Measurements from ENCODE around the gene SFMBT2.
"Not testable (repeated sequence)": the region's sequence is repeated elsewhere in the genome, so short reads cannot be mapped to it uniquely, and the experiment has no call there.

The SFMBT2 gene

DNA sequence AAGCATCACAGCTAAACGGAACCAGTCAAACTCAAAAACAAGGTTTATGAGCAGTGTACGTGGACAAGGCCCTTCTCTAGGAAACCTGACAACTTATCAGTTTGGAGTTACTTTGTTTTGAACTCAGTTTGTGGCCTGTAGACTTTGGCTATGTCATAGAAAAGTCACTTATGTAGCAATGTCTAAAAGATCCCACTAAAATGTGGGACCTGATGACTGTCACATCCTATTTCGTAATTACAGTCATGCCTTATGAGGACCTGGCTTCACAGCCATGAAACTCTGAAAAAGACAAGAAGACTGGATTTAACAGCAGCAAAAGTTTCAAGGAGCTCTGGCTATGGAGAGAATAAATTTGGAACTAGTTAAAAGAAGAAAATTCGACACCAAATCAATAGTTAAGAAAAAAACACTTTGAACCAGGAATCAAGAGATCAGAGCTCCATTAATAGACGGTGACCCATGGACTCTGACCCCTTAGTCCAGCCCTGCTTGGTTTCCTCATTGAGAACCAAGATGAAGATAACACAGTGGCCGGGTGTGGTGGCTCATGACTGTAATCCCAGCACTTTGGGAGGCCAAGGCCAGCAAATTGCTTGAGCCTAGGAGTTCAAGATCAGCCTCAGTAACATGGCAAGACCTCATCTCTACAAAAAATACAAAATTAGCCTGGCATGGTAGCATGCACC is 204.3 kb downstream of the SFMBT2 start:
- DNase-seq, result no peak

DNA sequence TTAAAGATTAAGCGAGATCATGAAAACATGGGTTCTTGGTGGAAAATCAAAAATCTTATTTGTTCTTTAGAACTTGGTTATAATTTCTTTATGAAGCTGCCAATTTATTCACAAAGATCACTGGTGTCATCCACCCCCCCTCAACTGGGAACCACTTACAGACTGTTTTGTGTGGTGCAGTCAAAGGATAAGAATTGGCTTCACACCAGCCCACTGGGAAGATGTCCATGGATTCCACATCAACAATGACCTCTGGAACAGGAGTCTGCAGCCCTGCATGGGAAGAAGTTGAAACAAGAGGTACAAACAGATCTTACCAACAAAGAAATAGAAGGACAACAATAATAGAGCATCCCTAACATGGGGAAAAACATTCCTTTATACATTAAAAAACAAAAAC is 205.2 kb downstream of the SFMBT2 start:
- no peak for DNase-seq

DNA sequence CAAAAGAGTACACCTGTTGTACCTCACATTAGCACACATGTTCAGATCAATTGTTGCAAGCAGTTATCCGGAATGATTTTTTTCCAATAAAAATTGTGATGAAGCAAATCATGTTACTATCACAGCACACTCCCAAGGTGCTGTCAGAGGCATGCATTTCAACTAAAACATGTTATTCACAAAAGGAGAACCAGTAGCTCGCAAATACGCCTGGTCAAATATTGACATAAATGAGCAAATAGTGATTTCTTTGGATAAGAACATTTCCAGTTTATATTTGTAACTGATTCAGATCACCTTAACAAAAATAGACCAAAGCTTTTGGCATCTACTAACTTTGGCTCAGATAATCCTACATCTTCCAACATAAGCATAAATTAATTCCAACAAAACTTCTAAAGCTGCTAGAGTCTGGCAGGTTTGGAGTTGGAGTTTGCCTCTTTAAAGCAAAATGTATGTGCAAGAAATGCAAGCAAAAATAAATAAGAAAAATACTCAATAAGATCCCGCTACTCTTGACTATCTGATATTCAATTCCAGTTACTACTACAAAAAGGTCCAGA is 208.0 kb downstream of the SFMBT2 start:
- no peak for DNase-seq

DNA sequence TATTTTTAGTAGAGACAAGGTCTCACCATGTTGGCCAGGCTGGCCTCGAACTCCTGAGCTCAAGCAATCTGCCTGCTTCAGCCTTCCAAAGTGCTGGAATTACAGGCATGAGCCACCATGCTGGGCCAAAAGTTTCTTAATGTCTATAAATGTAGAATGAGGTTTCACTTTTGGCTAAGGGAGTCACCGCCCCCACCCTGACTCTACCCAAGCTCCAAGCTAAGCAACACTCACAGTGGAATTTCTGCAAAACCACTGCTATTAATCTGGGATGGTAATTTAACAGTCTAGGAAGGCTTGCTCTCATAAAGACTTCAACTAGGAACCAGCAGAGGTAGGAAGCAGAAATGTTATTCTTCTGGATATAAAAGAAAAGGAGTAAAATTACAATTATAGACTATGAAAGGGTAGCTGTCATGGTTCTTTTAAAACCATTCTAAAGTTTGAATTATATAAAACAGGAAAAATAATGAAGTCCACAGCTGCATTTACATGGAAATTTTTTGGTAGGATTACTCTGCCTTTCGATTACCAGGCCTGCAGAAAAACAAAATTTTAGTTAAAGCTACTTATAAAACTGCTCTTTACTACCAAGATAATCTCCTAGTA is 211.6 kb downstream of the SFMBT2 start:
- no peak for DNase-seq

DNA sequence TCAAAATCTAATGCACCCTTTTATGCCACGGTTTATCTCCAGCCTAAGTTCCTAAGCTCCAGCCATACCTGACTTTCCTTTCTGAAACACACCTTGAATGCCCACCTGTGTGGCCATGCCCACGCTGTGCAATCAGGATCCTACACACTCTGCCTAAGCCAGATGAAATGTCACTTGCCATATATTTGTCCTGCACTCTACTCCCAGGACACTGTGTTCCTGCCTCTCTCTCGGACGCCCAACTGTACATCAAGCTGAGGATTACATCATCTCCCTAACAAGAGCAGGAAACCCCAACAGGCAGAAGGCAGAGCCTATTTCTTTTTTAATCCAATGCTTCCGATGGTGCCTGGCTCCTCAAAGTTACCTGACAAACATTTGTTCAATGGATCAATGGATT is 214.6 kb downstream of the SFMBT2 start:
- no peak for DNase-seq

DNA sequence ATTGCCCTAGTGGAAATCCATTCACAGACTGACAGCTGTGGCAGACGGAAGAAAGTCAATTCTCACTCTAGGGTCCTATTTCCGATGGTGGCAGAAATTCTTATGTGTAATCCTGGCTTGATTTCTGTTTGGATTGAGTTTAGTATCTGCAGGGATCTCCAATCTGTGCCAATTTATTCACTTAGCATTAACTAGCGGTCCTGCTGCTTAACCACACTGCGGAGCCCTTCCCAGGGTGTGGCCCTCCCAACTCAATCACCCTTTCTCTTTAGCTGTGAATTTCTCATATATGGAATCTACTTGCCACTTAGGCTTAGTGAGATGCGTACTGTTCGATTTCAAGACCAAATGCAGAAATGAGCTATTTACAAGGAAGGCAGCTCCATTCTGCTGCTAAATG is 215.7 kb downstream of the SFMBT2 start:
- DNase-seq, result no peak

DNA sequence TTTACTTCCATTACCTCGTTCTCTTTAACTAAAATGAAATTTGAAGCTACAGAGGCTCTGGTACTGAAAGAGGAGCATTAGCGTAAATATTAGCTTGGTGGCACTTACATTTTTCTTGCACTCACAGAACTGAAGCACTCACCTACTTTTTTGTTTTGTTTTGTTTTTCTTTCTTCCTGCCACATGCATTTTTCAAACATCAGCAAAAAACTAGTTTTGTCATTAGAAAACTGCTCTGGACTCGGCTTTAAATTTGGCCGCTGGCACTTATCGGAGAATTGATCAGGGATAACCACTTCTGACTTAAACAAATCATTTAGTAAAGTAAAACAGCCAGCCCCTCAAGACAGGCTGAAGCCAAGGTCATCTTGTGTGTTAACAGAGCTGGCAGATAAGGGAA is 216.3 kb downstream of the SFMBT2 start:
- DNase-seq, result no peak

DNA sequence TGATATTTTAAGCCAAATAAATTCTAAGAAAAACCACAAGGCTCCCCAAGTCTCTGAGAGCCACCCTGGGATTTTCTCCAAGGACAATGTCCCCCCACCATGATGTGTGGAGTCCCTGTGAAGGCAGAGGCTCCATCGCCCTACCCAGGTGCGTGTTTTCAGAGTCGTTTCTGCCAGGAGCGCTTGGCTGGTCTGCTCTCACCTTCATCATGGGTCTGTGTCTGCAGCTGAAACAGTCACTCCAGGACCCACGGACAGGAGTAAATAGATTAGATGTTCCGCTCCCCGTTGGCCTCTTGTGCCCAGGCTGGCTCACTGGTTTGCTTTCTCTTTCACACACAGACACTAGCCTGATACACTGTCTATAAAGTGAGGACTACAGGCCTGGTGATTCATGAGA is 217.5 kb downstream of the SFMBT2 start:
- DNase-seq, result no peak

DNA sequence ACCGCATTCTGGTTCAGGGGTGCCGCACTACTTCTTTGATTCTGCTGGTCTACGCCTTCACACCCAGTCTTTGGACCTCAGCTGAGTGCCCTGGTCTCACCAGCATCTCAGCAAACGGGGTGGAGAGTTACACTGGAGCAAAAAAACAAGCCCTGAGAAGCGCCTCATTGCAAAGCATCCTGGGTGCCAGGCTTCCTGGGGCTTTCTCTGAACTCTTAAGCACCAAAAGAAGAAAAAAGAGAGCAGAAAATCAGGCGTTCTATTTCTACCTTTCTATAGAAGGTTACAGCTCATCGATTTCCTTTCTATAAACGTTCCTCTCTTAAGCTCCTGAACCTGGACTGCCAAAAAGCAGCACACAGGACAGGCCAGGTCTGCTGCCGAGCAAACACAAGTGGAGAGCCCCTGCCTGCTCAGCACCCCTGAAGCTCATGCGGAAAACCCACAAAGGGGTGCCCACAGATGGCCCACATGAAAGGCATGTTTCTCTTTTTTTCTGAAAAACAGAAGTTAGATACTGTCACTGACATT is 217.9 kb downstream of the SFMBT2 start:
- DNase-seq, result no peak

DNA sequence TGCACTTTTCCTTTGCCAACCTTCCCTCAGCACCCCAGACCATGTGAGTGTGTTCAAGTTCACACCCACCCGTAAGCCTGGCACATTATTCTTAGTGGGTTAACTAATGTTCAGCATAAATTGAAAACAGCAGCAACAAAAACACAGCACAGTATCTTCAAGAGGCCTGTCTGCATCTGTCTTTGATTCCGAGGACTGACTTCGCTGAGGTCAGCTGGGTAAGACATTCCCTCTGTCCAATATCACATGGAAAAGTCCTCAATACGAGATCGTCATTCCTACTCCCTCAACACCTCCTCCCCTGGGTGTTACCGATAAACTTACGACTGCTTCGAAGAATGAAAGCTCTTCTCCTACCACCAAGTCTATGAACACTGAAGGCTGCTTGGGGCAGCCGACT is 218.8 kb downstream of the SFMBT2 start:
- no peak for DNase-seq

DNA sequence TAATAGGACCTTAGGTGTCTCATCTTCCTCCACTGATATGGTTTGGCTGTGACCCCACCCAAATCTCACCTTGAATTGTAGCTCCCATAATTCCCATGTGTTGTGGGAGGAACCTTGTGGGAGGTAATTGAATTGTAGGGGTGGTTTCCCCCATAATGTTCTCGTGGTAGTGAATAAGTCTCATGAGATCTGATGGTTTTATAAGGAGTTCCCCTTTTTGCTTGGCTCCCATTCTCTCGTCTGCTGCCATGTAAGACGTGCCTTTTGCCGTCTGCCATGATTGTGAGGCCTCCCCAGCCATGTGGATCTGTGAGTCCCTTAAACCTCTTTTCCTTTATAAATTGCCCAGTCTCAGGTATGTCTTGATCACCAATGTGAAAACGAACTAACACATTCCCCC is 220.1 kb downstream of the SFMBT2 start:
- DNase-seq, result not testable (repeated sequence)

DNA sequence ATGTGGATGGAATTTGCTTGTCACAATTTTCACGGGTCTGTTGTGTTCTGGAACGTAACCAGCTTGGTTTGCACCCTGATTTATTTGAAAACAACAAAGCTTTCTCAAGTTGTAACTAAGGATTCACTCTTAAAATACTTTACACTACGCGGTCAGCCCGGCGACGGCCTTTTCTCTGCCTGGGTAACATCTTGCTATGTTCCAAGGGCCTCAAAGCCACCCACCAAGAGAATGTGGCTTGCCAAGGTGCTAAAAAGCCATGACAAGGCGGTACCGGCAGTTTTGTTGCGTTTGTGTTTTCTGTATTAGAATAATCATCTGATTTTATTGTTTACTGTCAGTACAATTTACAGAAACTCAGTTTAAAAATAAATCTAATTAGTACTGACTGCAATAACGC is 220.9 kb downstream of the SFMBT2 start:
- DNase-seq, result no peak

DNA sequence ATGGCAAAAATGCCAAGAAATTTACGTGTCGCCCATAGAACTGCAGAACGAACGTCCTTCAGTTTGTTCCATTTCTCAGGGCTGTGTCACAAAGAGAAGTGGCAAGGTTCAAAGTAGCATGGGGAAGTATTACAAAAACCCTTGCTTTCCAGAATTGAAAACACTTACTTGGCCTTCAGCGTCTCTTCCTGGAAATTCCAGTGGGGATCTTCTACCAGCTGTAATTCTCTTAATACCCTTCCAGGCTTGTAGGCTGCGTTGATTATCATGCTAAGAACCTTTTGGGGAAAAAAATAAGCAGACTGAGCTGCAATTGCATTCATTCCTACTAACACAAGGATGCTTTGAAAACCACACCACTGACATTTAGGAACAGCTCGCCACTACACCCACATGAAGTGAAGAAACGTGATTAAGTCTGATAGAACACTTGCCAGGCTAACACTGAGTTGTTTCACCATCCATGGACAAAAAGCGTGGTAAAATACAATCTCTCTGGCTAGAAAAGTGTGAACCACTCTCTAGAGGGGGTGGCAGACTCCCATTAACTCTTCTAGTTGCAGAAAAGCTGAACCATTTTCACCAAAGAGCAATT is 222.3 kb downstream of the SFMBT2 start:
- DNase-seq, result no peak

DNA sequence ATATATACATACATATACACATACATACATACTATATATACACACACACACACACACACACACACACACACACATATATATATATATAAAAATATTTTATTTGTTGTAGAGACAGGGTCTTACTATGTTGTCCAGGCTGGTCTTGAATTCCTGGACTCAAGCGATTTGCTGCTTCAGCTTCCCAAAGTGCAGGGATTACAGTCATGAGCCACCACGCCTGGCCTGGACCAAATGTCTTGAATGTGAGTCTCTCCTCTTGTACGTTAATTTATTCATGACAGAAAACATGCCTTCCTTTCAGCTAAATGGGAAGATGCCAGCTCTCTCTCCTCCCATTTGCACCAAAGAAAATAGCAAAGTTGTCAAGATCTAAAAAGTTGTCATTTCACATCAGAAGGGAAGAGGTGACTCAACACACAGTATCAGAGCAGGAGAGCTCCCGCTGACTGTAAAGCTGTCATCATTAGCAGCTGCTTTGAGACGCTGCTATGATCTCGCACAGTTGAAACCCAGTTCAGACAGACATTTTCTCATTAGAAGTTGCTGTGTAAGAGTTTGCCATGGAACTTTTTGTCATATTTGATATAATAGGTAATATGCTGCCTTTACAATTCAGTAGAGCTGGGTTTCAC is 224.3 kb downstream of the SFMBT2 start:
- DNase-seq, result no peak

DNA sequence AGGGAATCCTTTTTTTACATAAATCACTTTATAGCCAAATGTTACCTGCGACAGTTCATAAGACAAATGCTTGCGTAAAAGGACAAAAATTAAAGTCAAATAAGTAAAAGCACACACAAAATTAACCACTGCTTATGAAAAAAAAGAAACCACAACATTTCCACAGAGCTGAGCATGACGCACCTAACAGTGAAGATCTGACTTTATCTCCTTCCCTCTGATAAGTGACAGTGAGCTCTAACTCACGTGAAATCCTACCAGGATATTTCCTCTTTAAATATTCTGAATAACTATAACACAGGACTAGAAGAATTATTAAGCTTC is 225.5 kb downstream of the SFMBT2 start:
- DNase-seq, result no peak

DNA sequence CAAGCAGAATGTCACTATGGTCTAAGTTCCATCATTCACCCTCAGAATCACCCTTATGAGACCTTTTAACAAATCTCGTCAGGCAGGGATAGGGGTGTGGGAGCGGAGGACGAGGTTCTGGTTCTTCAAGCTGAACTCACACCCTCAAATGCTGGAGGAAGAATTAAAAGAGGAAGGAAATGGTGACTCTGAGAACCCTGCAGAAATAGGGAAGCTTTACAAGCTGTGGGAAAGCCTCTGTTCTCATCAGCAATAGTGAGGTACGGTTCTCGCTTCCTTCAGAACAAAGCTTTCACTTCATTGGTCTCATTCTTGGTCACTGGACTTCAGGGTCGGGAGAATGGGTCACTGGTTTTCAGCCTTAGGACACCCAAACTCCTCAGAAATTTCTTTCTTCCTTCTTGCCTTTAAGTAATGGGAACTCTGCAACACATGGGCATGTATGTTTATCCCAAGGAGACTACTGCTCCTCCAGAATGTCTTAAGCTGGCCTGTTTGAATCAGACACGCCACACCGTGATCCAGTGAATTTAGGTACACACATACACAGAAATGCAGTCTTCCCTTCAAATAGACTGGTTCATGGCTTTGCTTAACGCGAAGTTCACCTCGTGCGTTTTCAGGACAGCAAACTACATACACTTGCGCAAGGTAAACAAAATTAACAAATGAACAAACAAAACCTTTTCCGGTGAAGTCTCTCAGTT is 226.0 kb downstream of the SFMBT2 start:
- DNase-seq, result no peak

DNA sequence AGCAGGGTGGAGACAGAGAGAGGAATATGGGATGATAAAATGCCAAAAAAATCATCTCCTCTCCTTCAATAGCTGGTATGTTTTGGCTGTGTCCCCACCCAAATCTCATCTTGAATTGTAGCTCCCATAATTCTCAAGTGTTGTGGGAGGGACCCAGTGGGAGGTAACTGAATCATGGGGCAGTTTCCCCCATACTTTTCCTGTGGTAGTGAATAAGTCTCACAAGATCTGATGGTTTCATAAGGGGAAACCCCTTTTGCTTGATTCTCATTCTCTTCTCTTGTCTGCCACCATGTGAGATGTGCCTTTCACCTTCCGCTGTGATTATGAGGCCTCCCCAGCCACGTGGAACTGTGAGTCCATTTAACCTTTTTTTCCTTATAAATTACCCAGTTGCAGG is 226.7 kb downstream of the SFMBT2 start:
- DNase-seq, result not testable (repeated sequence)

DNA sequence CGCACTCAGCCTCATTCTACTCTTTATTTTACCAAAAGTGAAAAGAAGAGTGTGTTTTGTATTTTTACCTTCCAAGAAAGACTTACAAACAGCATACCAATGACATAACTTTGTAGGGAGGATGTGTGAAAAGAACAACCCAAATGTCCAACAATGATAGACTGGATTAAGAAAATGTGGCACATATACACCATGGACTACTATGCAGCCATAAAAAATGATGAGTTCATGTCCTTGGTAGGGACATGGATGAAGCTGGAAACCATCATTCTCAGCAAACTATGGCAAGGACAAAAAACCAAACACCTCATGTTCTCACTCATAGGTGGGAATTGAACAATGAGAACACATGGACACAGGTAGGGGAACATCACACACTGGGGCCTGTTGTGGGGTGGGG is 228.5 kb downstream of the SFMBT2 start:
- DNase-seq, result not testable (repeated sequence)

DNA sequence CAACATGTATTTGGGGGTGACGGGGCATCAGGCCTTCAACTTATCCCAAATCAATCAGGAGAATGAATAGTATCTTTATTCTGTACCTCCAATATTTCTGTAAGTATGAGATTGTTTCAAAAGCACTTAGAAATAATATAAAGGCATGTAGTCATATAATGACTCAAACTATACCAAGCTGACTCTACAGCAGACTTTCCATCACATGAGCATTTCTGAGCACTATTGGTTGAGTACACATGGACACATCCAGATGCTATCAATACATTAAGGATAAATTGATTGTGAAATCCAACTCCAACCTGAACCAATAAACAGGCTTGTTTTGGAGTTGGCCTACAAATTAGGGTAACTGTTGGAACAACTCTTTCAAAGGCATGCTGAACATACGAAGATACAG is 229.4 kb downstream of the SFMBT2 start:
- no peak for DNase-seq

DNA sequence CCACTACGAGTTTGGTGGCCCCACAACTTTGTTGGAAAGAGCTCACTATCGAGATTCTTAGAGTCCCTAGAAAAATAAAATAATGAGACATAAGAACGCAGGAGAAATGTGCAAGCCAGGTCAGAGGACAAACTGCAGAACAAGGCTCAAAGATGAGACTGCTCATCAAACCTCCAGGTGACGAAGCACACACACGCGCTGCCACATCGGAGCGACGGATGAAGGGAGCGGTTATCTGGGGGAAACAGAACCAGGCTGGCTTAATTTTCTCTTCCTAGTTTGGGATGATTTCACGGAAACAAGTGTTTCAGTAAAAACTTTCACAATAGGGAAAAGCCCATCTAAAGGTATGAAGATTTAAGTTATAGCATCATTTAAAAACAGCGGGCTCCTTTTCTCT is 231.3 kb downstream of the SFMBT2 start:
- no peak for DNase-seq

DNA sequence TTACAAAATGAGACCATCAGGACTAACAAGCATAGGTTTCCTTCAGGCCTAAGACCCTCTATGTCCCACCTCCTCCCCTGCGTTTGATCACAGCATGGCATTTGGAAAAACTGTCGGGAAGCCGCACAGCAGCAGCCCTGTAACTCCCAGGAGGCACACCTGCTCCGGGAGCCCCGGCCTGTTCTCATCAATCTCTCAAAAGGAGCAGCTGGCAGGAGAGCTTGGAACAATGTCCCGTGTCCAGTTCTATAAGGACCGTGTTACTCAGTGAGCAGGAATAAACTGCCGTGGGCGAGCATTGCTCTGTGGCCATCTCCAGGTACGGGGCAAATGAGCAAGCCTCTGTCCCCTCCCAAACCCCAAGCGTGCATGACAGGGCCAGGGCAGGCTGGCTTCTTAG is 236.9 kb downstream of the SFMBT2 start:
- DNase-seq, result no peak

DNA sequence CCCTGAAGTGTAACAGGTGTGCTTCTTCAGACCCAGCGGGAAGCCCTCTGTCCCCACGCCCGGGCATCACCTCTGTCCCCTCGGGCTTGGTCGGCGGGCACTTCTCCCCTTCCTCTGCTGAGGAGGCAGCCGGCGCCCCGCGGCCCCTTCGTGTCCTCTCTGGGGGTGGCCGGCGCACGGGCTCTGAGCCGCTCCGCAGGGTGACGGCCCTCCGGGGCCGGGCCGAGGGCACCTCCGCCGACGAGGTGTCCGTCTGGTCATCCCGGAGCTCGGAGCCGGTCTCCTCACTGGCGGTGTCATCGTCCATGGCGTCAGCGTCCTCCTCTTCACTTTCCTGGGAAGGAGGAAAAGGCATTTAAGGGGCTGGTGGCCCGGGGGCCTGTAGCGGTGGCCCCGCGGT is 239.0 kb downstream of the SFMBT2 start:
- DNase-seq, result no peak

Measured in COR-L47 (cell line).